Gastrocnemius medialis (tissue), 4 donors: ENCODE data around the gene LAMA4. TPM values are rescaled to one million over a fixed set of nuclear protein-coding genes. Genes with fewer than 3 reads are reported as not detected.

ENCODE experiments used
- ATAC-seq, 2 donors: fragments of 150-250 bp; one replicate each; pipeline ENCODE4 v1.9.1; 2016
- DNase-seq, 2 donors: peaks; one replicate each; pipeline ENCODE4 v3.0.0-alpha.2; 2019
- H3K27ac ChIP-seq, 4 donors: fragments of 200-600 bp; sonication (generic); 1 replicate in 1 of 4; 2 replicates in 3 of 4; pipeline ENCODE4 v1.5.1; 2016 to 2018; ENCODE audit warnings: mild to moderate bottlenecking in 2 of 4, moderate library complexity in 1 of 4
- H3K27me3 ChIP-seq, 3 donors: fragments of 200-600 bp; sonication (generic) in 2 of 3; 1 replicate in 1 of 3; 2 replicates in 2 of 3; pipeline versions ENCODE4 v1.5.1 to v1.6.0; 2016 to 2019; ENCODE audit warnings: mild to moderate bottlenecking in 1 of 3, moderate library complexity in 1 of 3
- H3K36me3 ChIP-seq, 2 donors: fragments of 200-600 bp; sonication (generic) in 1 of 2; one replicate each; pipeline ENCODE4 v1.5.1; 2017 to 2018
- H3K4me1 ChIP-seq, 2 donors: fragments of 200-600 bp; sonication (generic) in 1 of 2; one replicate each; pipeline ENCODE4 v1.5.1; 2016 to 2017; ENCODE audit warnings: mild to moderate bottlenecking in 2 of 2
- H3K4me3 ChIP-seq, 4 donors: fragments of 200-600 bp; sonication (generic) in 3 of 4; 1 replicate in 1 of 4; 2 replicates in 3 of 4; pipeline ENCODE4 v1.5.1; 2016 to 2019; ENCODE audit warnings: mild to moderate bottlenecking in 2 of 4
- H3K9me3 ChIP-seq, 3 donors: fragments of 200-600 bp; sonication (generic) in 2 of 3; 1 replicate in 1 of 3; 2 replicates in 2 of 3; pipeline ENCODE4 v1.5.1; 2016 to 2019
- POLR2A ChIP-seq, 2 donors: fragments of 450-650 bp; IDR thresholded peaks; one replicate each; pipeline ENCODE4 v1.6.1; 2017; ENCODE audit warnings: antibody characterized with exemption in 2 of 2, mild to moderate bottlenecking in 2 of 2, moderate library complexity in 2 of 2
- in situ Hi-C, 4 donors: fragments of 200-750 bp; cut with MboI; loops; one replicate each; pipeline versions ENCODE4 v1.15.0 to v1.8.0; 2017; ENCODE audit warnings: low sequenced_read_pairs in 4 of 4
- intact Hi-C: fragments of 100-400 bp; cut with DNase I; formaldehyde crosslinking; loops from one replicate; pipeline ENCODE4 v1.15.1; 2023; ENCODE audit warnings: low total_unique reads
- total RNA-seq, 4 donors: library from RNA; depleted of rRNA; stranded (reverse); fragments of >200 nt; gene quantifications; one replicate each; pipeline versions ENCODE4 v1.1.0 to v1.2.3, GENCODE V29; 2016
- TF ChIP-seq, protein P1 (sequence below), 5 experiments: fragments of 450-650 bp in 3 of 5; fragments of 200-600 bp in 2 of 5; sonication (generic) in 2 of 5; IDR thresholded peaks in 4 of 5; conservative IDR thresholded peaks in 1 of 5; 1 replicate in 4 of 5; 2 replicates in 1 of 5; pipeline ENCODE4 v1.5.1; 2016 to 2019; ENCODE audit warnings: antibody characterized with exemption in 5 of 5, mild to moderate bottlenecking in 3 of 5, moderate library complexity in 3 of 5

LAMA4 gene
- total RNA-seq, 4 donors from 2014 or later = 4.4 to 19.1 (median 7.4) TPM

DNA sequence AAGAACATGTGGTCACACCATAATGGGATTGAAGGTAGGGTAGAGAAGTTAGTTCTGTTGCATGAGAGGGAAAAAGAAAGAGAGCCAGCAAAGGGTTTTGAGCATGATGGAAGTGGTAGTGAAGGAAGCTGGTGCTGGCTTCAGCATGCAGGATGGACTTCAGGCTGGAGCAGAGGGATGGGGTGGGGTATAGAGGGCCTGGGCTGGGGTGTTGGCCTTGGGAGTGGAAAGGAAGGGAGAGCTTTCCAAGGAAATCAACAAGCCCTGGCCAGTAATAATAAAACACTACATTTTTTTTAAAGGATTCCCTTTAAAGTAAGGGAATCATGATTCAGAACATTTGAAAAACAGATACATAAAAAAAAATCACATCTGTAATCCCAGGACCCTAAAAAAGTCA, 61.2 kb downstream of the LAMA4 start:
- Histone ChIP-seq H3K9me3 (no peaks in the 10 kb centered on the region), H3K4me1 (no peaks in the 10 kb centered on the region), H3K27me3 (no peaks in the 10 kb centered on the region), H3K27ac (peak overlapping the region in 1 of 4 donors; percentile 29), H3K4me3 (no peak overlapping the region), H3K36me3 (no peaks in the 10 kb centered on the region)
- in situ Hi-C loops = loop anchor here in 2 of 4 donors (25.0 kb wide), 1 partner anchor 1719 kb away; no protein-coding TSS in a partner anchor
- ATAC-seq (no peak), DNase-seq (no peak)
- intact Hi-C loops = no loop called here
- TF ChIP-seq, protein P1, sequence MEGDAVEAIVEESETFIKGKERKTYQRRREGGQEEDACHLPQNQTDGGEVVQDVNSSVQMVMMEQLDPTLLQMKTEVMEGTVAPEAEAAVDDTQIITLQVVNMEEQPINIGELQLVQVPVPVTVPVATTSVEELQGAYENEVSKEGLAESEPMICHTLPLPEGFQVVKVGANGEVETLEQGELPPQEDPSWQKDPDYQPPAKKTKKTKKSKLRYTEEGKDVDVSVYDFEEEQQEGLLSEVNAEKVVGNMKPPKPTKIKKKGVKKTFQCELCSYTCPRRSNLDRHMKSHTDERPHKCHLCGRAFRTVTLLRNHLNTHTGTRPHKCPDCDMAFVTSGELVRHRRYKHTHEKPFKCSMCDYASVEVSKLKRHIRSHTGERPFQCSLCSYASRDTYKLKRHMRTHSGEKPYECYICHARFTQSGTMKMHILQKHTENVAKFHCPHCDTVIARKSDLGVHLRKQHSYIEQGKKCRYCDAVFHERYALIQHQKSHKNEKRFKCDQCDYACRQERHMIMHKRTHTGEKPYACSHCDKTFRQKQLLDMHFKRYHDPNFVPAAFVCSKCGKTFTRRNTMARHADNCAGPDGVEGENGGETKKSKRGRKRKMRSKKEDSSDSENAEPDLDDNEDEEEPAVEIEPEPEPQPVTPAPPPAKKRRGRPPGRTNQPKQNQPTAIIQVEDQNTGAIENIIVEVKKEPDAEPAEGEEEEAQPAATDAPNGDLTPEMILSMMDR (IDR thresholded peaks at IDR 0.05 in 4 of 5, conservative IDR thresholded peaks at IDR 0.05 in 1 of 5) = no peak
- TF ChIP-seq POLR2A (IDR thresholded peaks at IDR 0.05) = no peak

DNA sequence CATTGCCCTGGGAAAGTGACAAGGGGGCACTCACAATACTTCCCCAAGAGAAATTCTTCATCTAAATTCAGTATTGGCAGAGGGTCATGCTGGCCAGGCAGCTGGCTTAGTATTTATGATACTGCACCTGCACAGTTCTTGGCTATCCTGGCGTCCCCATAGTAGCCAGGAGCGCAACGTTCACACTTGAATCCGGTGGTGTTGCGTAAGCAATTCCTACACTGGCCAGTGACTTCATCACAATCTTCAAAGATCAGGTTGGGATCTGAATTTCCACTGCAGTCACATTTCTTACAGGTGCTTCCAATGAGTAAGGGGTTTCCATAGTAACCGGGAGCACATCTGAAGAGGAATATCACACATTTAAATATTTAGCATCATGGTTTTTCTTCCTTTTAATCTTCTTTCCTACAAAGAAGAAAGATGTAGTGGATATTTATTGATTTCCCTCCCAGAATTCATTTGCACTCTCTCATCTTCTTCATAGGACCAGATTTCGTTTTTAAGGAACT, 62.8 kb downstream of the LAMA4 start:
- no peak for DNase-seq
- in situ Hi-C loops = loop anchor here in 2 of 4 donors (25.0 kb wide), 1 partner anchor 1721 kb away; no protein-coding TSS in a partner anchor
- Histone ChIP-seq H3K27ac (no peak overlapping the region), H3K27me3 (no peaks in the 10 kb centered on the region), H3K4me1 (no peaks in the 10 kb centered on the region), H3K4me3 (no peak overlapping the region), H3K9me3 (no peaks in the 10 kb centered on the region), H3K36me3 (no peaks in the 10 kb centered on the region)
- intact Hi-C loops = no loop called here
- no peak for ATAC-seq
- TF ChIP-seq, protein P1 (IDR thresholded peaks at IDR 0.05 in 4 of 5, conservative IDR thresholded peaks at IDR 0.05 in 1 of 5) = no peak
- no peak for TF ChIP-seq POLR2A (IDR thresholded peaks at IDR 0.05)

DNA sequence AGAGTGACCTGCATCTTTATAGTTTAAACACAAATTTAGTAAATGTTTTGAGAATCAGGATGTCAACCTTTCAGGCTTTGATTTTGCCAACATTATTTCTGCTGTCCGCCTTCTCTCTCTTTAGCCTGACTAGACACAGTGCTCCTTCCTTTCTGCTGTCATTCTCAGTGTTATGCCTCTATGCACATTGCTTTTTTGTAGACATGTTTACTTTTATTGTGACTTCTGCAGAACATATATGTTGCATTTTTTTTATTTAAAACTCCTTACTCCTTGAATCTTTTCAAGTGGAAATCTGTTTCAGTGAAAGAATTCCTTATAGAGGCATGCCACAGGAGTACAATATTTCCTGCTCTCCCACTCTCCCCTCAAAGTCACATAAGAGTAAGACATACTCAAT, 64.2 kb downstream of the LAMA4 start:
- intact Hi-C loops (no loop called here), in situ Hi-C loops (loop anchor here in 2 of 4 donors (25.0 kb wide), 1 partner anchor 1722 kb away; no protein-coding TSS in a partner anchor)
- Histone ChIP-seq H3K4me1 (no peaks in the 10 kb centered on the region), H3K27me3 (no peaks in the 10 kb centered on the region), H3K4me3 (no peak overlapping the region), H3K9me3 (no peaks in the 10 kb centered on the region), H3K27ac (no peak overlapping the region), H3K36me3 (no peaks in the 10 kb centered on the region)
- ATAC-seq (no peak), DNase-seq (no peak)
- no peak for TF ChIP-seq POLR2A (IDR thresholded peaks at IDR 0.05)
- TF ChIP-seq, protein P1 (IDR thresholded peaks at IDR 0.05 in 4 of 5, conservative IDR thresholded peaks at IDR 0.05 in 1 of 5) = no peak

DNA sequence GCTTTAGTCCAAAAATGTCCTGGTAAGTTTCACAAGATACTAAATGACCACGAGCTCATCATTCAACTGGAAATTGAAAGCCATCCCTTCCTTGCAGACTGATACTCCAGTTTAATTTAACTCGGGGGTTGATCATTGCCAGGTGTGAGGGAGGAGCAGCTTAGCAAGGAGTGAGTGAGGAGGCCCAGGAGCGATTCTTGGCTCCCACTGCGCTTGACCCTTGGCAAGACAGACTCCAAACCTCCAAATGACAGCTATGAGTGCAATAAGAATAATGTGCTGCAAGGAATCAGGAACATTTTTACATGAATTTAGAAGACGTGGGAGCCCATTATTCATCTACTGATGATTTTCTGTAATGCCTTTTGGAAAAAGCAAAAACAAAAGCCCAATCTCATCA, 64.9 kb downstream of the LAMA4 start:
- Histone ChIP-seq H3K27me3 (no peaks in the 10 kb centered on the region), H3K9me3 (no peaks in the 10 kb centered on the region), H3K36me3 (no peaks in the 10 kb centered on the region), H3K4me1 (no peaks in the 10 kb centered on the region), H3K27ac (no peak overlapping the region), H3K4me3 (no peak overlapping the region)
- in situ Hi-C loops (loop anchor here in 2 of 4 donors (25.0 kb wide), 1 partner anchor 1723 kb away; no protein-coding TSS in a partner anchor), intact Hi-C loops (no loop called here)
- TF ChIP-seq POLR2A (IDR thresholded peaks at IDR 0.05) = no peak
- TF ChIP-seq, protein P1 (IDR thresholded peaks at IDR 0.05 in 4 of 5, conservative IDR thresholded peaks at IDR 0.05 in 1 of 5) = no peak
- ATAC-seq (no peak), DNase-seq (no peak)

DNA sequence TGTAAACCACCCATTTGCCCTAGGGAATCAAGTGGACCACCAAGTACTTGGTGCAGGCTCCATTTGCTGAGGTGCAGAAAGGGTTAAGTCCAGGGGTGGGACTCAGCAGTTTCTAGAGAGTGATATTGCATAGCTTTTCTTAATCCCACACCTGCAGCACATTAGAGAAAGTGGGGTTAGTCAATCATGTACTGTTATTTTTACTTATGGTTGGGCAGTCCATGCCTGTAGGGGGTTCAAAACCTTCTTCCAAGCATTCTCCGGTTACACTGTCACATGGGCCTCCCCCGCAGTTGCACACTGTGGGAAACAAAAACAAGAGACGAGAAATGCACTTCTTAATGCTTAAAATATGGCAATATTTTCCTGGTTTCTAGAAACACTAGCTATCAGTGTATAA, 65.5 kb downstream of the LAMA4 start:
- H3K27ac ChIP-seq = no peak overlapping the region
- ATAC-seq = no peak
- H3K27me3 ChIP-seq = no peaks in the 10 kb centered on the region
- H3K36me3 ChIP-seq = no peaks in the 10 kb centered on the region
- no peak overlapping the region for H3K4me3 ChIP-seq
- DNase-seq = no peak
- no peaks in the 10 kb centered on the region for H3K9me3 ChIP-seq
- intact Hi-C loops (no loop called here), in situ Hi-C loops (loop anchor here in 2 of 4 donors (25.0 kb wide), 1 partner anchor 1723 kb away; no protein-coding TSS in a partner anchor)
- TF ChIP-seq POLR2A (IDR thresholded peaks at IDR 0.05) = no peak
- TF ChIP-seq, protein P1 (IDR thresholded peaks at IDR 0.05 in 4 of 5, conservative IDR thresholded peaks at IDR 0.05 in 1 of 5) = no peak
- H3K4me1 ChIP-seq = no peaks in the 10 kb centered on the region
